Thyroid gland (tissue), 4 donors: ENCODE measurements around the gene TACR1. TPM values are rescaled to one million over a fixed set of nuclear protein-coding genes. Genes with fewer than 3 reads are reported as not detected.

Experiments used
- DNase-seq, 2 donors: peaks; one replicate each; pipeline ENCODE4 v3.0.0-alpha.2; 2019
- H3K27ac ChIP-seq, 3 donors: fragments of 200-600 bp; sonication (generic); 1 replicate in 2 of 3; 2 replicates in 1 of 3; pipeline ENCODE4 v1.5.1; 2016 to 2019; ENCODE audit warnings: mild to moderate bottlenecking in 1 of 3, moderate library complexity in 1 of 3
- H3K27me3 ChIP-seq: fragments of 200-600 bp; sonication (generic); one replicate; pipeline ENCODE4 v1.5.1; 2019
- H3K36me3 ChIP-seq, 2 donors: fragments of 200-600 bp; sonication (generic); one replicate each; pipeline ENCODE4 v1.5.1; 2016 to 2019
- H3K4me1 ChIP-seq, 2 donors: fragments of 200-600 bp; sonication (generic); one replicate each; pipeline ENCODE4 v1.5.1; 2017 to 2019
- H3K4me3 ChIP-seq, 3 donors: fragments of 200-600 bp; sonication (generic); replicated peaks in 1 of 3; 1 replicate in 2 of 3; 2 replicates in 1 of 3; pipeline ENCODE4 v1.5.1; 2016; ENCODE audit warnings: mild to moderate bottlenecking in 1 of 3
- H3K9me3 ChIP-seq: fragments of 200-600 bp; sonication (generic); one replicate; pipeline ENCODE4 v1.5.1; 2017
- CTCF ChIP-seq, 6 experiments: fragments of 200-600 bp in 3 of 6; fragments of 450-650 bp in 3 of 6; sonication (generic) in 3 of 6; IDR thresholded peaks; one replicate each; pipeline ENCODE4 v1.5.1; 2016 to 2019; ENCODE audit warnings: antibody characterized with exemption in 6 of 6, mild to moderate bottlenecking in 2 of 6, inconsistent platforms in 1 of 6, moderate library complexity in 1 of 6
- POLR2A ChIP-seq, 2 donors: fragments of 450-650 bp; IDR thresholded peaks; one replicate each; pipeline ENCODE4 v1.6.1; 2017; ENCODE audit warnings: antibody characterized with exemption in 2 of 2, mild to moderate bottlenecking in 2 of 2, moderate library complexity in 1 of 2
- WGBS, 2 donors: methylation state at CpG; one replicate each; pipeline ENCODE4 v1.1.5; 2017; 5-methylcytosine and 5-hydroxymethylcytosine counted together
- intact Hi-C: fragments of 100-400 bp; cut with DNase I; formaldehyde crosslinking; loops from one replicate; pipeline ENCODE4 v1.15.1; 2023
- total RNA-seq, 4 donors: library from RNA; depleted of rRNA; stranded (reverse); fragments of >200 nt; gene quantifications; one replicate each; pipeline ENCODE4 v1.2.3, GENCODE V29; 2016

Gene TACR1
- total RNA-seq, 4 donors from 2014 or later, result 0.24 to 2.7 (median 0.63) TPM

- no peak overlapping the region for H3K27ac ChIP-seq
- no peaks in the 10 kb centered on the region for H3K36me3 ChIP-seq
- peaks cover 0 to 6% of the 10 kb centered on the region in 2 donors for H3K4me1 ChIP-seq
- no peak for TF ChIP-seq CTCF (IDR thresholded peaks at IDR 0.05)
- TF ChIP-seq POLR2A (IDR thresholded peaks at IDR 0.05), result no peak
- no peak overlapping the region for H3K4me3 ChIP-seq
- intact Hi-C loops, result no loop called here
- no peaks in the 10 kb centered on the region for H3K27me3 ChIP-seq
- WGBS, 2 donors, result 48 to 55% methylated on average over 10 of the region's 10 CpGs
- no peak for DNase-seq
- H3K9me3 ChIP-seq, result no peaks in the 10 kb centered on the region
Observed at GRCh38 chr2:75055820-75056675, 143.3 kb downstream of the TACR1 start.

DNA sequence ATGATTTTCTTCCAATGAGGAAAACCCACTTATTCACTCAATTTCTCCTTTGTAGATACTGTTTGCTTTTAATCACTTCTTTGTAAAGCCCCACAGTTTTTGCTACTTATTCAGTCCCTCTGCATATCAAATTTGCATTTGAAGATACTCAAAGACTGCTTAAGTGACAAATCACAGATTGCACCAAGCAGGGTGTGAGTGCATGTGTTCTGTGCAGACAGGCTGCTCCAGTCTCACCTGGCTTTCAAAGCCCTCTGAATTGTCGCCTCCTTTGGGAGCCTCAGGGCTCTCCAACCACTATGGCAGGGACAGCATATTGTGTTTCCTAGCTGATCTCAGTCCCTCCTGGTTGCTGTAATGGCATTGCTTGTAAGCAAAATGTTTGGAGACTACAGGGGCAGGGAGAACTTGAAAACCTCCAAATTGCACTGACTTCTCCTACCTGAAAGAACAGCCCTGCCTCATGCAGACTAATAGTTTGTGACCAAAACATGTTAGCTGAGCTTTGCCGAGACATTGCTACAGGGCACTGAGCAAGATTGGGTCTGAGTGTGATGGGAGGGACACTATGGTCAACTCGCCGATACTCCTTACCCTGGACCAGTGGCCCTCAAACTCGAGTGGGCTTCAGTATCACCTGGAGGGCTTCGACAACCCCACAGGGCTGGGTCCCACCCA lies 144.0 kb downstream of the TACR1 start:
- Histone ChIP-seq H3K4me3 (no peak overlapping the region), H3K9me3 (no peaks in the 10 kb centered on the region), H3K4me1 (peaks cover 0 to 6% of the 10 kb centered on the region in 2 donors), H3K27ac (no peak overlapping the region), H3K27me3 (no peaks in the 10 kb centered on the region), H3K36me3 (no peaks in the 10 kb centered on the region)
- TF ChIP-seq CTCF (IDR thresholded peaks at IDR 0.05) (no peak), POLR2A (IDR thresholded peaks at IDR 0.05) (no peak)
- 78 to 79% methylated on average over 6 of the region's 6 CpGs for WGBS, 2 donors
- intact Hi-C loops, result no loop called here
- no peak for DNase-seq

GRCh38 chr2:75054296-75054695 lies 145.0 kb downstream of the TACR1 start:
- H3K27me3 ChIP-seq, result no peaks in the 10 kb centered on the region
- no peak overlapping the region for H3K4me3 ChIP-seq
- intact Hi-C loops, result no loop called here
- 91 to 93% methylated on average over 2 of the region's 2 CpGs for WGBS, 2 donors
- TF ChIP-seq CTCF (IDR thresholded peaks at IDR 0.05), result no peak
- TF ChIP-seq POLR2A (IDR thresholded peaks at IDR 0.05), result no peak
- peaks cover 0 to 6% of the 10 kb centered on the region in 2 donors for H3K4me1 ChIP-seq
- no peaks in the 10 kb centered on the region for H3K9me3 ChIP-seq
- H3K27ac ChIP-seq, result no peak overlapping the region
- DNase-seq, result no peak
- no peaks in the 10 kb centered on the region for H3K36me3 ChIP-seq

- H3K4me1 ChIP-seq, result peaks cover 0 to 6% of the 10 kb centered on the region in 2 donors
- H3K4me3 ChIP-seq, result no peak overlapping the region
- intact Hi-C loops, result no loop called here
- DNase-seq, result peak; percentile 18 to 21
- H3K9me3 ChIP-seq, result no peaks in the 10 kb centered on the region
- H3K27me3 ChIP-seq, result no peaks in the 10 kb centered on the region
- H3K27ac ChIP-seq, result no peak overlapping the region
- TF ChIP-seq POLR2A (IDR thresholded peaks at IDR 0.05) (no peak), CTCF (IDR thresholded peaks at IDR 0.05) (peak in 5 of 6 experiments; percentile 10 to 61 (median 38))
- WGBS, 2 donors, result 35% methylated on average over 7 of the region's 7 CpGs
- no peaks in the 10 kb centered on the region for H3K36me3 ChIP-seq
Observed at GRCh38 chr2:75053484-75054112, 145.7 kb downstream of the TACR1 start.
